22Rv1 (cell line): ENCODE measurements around the gene ZNF362.

Experiments used
- CTCF ChIP-seq: fragments of 450-650 bp; IDR thresholded peaks from 2 replicates; pipeline ENCODE4 v1.5.1; 2017; ENCODE audit warnings: mild to moderate bottlenecking
- ZFX ChIP-seq: fragments of 450-650 bp; IDR thresholded peaks from 2 replicates; pipeline ENCODE4 v1.6.1; 2017; ENCODE audit warnings: antibody characterized with exemption, borderline replicate concordance

GRCh38 chr1:33259879-33260278, 3.6 kb downstream of the ZNF362 start:
- TF ChIP-seq CTCF (no peak), ZFX (no peak)
